SU-DHL-6 (cell line): ENCODE results near the gene URM1.

Source experiments
- H2AFZ ChIP-seq: fragments of 200-600 bp; sonication (generic); 2 replicates; pipeline ENCODE4 v1.6.1; 2014; ENCODE audit warnings: low read depth, mild to moderate bottlenecking, moderate library complexity, mixed read lengths, antibody characterized with exemption, low read length; ENCODE audit not compliant: severe bottlenecking
- H3F3A ChIP-seq: fragments of 200-600 bp; shearing (Covaris generic); 2 replicates; pipeline ENCODE4 v1.6.0; 2016; ENCODE audit warnings: antibody characterized with exemption, mild to moderate bottlenecking; ENCODE audit not compliant: insufficient read depth
- H3K27ac ChIP-seq: fragments of 200-600 bp; sonication (generic); 2 replicates; pipeline ENCODE4 v1.5.1; 2016; ENCODE audit warnings: low read depth, mild to moderate bottlenecking, low read length, moderate library complexity, mixed read lengths
- H3K27me3 ChIP-seq: fragments of 200-600 bp; sonication (generic), shearing (Covaris generic); 2 replicates; pipeline ENCODE4 v1.6.0; 2014; ENCODE audit warnings: mild to moderate bottlenecking, low read length
- H3K36me3 ChIP-seq: fragments of 200-600 bp; sonication (generic); 2 replicates; pipeline ENCODE4 v1.6.1; 2014; ENCODE audit warnings: mild to moderate bottlenecking, low read length, mixed read lengths
- H3K4me2 ChIP-seq: fragments of 300-600, 200-600 bp; shearing (Covaris generic), sonication (generic); 2 replicates; pipeline ENCODE4 v1.6.0; 2014; ENCODE audit warnings: low read length, low read depth, mild to moderate bottlenecking; ENCODE audit not compliant: poor library complexity, severe bottlenecking
- H3K4me3 ChIP-seq: fragments of 200-600 bp; sonication (generic); 2 replicates; pipeline ENCODE4 v1.5.1; 2014; ENCODE audit warnings: antibody characterized with exemption, low read length, mild to moderate bottlenecking, mixed read lengths; ENCODE audit not compliant: insufficient read depth, poor library complexity, severe bottlenecking
- H3K79me2 ChIP-seq: fragments of 200-600 bp; sonication (generic); 2 replicates; pipeline ENCODE4 v1.6.1; 2014; ENCODE audit warnings: mild to moderate bottlenecking, low read length, moderate library complexity; ENCODE audit not compliant: insufficient read depth
- H3K9ac ChIP-seq: fragments of 200-600 bp; sonication (generic); 2 replicates; pipeline ENCODE4 v1.7.0; 2014; ENCODE audit warnings: mild to moderate bottlenecking, low read length
- H3K9me2 ChIP-seq: fragments of 200-600 bp; sonication (generic); replicated peaks from 2 replicates; pipeline ENCODE4 v1.6.1; 2014; ENCODE audit warnings: low read length; ENCODE audit not compliant: insufficient read depth
- H3K9me3 ChIP-seq: fragments of 200-600 bp; sonication (generic); 2 replicates; pipeline ENCODE4 v1.6.1; 2014; ENCODE audit warnings: low read length, mixed read lengths; ENCODE audit not compliant: insufficient read depth
- H4K20me1 ChIP-seq: fragments of 200-600 bp; sonication (generic); 2 replicates; pipeline ENCODE4 v1.6.1; 2014; ENCODE audit warnings: low read depth, mild to moderate bottlenecking, antibody characterized with exemption, low read length, moderate library complexity, mixed read lengths
- EZH2phosphoT487 ChIP-seq: fragments of 200-600 bp; sonication (generic), shearing (Covaris generic); conservative IDR thresholded peaks from 2 replicates; pipeline ENCODE4 v1.6.1; 2018; ENCODE audit warnings: mild to moderate bottlenecking, antibody characterized with exemption, low read length, moderate library complexity, mixed read lengths
- TF ChIP-seq, protein P1 (sequence below): fragments of 200-600 bp; sonication (generic); IDR thresholded peaks from one replicate; pipeline ENCODE4 v1.5.1; 2017; ENCODE audit warnings: antibody characterized with exemption, mild to moderate bottlenecking, low read length, moderate library complexity; ENCODE audit not compliant: insufficient read depth, poor library complexity, severe bottlenecking

The URM1 gene

DNA sequence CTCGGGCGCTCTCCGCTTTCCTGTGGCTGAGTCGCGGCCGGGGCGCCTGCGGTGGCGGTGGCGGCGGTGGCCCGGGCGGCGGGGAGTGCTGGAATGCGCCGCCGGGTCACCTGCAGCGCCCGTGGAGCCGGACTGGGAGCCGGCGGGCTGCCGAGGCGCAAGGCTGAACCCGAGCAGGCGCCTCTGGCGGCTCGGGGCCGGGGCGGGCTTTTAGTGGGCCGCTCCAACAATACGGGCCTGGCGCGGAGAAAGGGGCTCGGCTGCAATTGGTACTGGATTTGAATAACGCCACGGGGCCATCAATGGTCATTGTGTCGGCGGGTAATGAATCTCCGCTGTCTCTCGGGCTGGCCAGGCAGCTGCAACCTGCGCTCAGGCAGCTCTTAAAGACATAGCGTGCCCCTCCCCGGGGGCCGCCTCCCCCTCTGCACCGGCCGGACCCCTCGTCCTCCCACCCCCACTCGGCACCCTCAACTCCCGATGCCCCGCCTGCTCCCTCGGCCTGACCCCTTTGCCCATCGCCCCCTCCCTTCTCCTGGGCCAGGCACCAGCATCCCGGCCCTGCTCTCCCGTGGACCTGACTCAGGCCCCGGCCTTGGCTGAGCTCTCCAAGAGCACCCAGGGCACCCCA is 22.1 kb downstream of the URM1 start:
- Histone ChIP-seq H3K4me2 (no peak overlapping the region), H3K9ac (no peak overlapping the region), H3K4me3 (no peak overlapping the region), H4K20me1 (no peaks in the 10 kb centered on the region), H3F3A (no peaks in the 10 kb centered on the region), H3K79me2 (no peaks in the 10 kb centered on the region), H3K27me3 (no peaks in the 10 kb centered on the region), H2AFZ (no peak overlapping the region), H3K36me3 (no peaks in the 10 kb centered on the region), H3K27ac (no peak overlapping the region), H3K9me2 (no peaks in the 10 kb centered on the region), H3K9me3 (no peaks in the 10 kb centered on the region)
- TF ChIP-seq, protein P1, sequence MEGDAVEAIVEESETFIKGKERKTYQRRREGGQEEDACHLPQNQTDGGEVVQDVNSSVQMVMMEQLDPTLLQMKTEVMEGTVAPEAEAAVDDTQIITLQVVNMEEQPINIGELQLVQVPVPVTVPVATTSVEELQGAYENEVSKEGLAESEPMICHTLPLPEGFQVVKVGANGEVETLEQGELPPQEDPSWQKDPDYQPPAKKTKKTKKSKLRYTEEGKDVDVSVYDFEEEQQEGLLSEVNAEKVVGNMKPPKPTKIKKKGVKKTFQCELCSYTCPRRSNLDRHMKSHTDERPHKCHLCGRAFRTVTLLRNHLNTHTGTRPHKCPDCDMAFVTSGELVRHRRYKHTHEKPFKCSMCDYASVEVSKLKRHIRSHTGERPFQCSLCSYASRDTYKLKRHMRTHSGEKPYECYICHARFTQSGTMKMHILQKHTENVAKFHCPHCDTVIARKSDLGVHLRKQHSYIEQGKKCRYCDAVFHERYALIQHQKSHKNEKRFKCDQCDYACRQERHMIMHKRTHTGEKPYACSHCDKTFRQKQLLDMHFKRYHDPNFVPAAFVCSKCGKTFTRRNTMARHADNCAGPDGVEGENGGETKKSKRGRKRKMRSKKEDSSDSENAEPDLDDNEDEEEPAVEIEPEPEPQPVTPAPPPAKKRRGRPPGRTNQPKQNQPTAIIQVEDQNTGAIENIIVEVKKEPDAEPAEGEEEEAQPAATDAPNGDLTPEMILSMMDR, result no peak
- no peak for TF ChIP-seq EZH2phosphoT487

DNA sequence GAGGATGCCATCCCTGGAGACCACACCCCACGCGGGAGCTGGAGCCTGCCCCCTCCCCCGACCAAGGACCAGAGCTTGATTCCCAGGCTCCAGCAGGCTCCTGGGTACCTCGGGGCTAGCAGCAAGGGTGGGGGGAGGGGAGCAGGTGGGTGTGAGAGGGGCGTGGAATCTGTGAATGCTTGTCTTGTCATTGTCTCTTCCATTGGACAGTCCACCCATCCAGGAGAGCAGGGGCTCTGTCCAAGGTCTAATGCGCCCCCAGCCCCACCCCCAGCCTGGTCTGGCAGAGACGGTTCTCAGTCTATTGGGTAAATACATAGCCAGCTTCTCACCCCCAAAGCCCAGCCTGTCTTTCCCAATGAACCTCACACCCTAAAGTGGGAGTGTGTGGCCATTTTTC is 22.8 kb downstream of the URM1 start:
- no peaks in the 10 kb centered on the region for H3K9me2 ChIP-seq
- H3K4me3 ChIP-seq, result no peak overlapping the region
- H3K4me2 ChIP-seq, result no peak overlapping the region
- no peak overlapping the region for H3K27ac ChIP-seq
- H4K20me1 ChIP-seq, result no peaks in the 10 kb centered on the region
- no peaks in the 10 kb centered on the region for H3F3A ChIP-seq
- TF ChIP-seq, protein P1, result no peak
- TF ChIP-seq EZH2phosphoT487, result no peak
- no peaks in the 10 kb centered on the region for H3K27me3 ChIP-seq
- no peaks in the 10 kb centered on the region for H3K36me3 ChIP-seq
- H2AFZ ChIP-seq, result no peak overlapping the region
- no peaks in the 10 kb centered on the region for H3K9me3 ChIP-seq
- H3K9ac ChIP-seq, result no peak overlapping the region
- no peaks in the 10 kb centered on the region for H3K79me2 ChIP-seq

DNA sequence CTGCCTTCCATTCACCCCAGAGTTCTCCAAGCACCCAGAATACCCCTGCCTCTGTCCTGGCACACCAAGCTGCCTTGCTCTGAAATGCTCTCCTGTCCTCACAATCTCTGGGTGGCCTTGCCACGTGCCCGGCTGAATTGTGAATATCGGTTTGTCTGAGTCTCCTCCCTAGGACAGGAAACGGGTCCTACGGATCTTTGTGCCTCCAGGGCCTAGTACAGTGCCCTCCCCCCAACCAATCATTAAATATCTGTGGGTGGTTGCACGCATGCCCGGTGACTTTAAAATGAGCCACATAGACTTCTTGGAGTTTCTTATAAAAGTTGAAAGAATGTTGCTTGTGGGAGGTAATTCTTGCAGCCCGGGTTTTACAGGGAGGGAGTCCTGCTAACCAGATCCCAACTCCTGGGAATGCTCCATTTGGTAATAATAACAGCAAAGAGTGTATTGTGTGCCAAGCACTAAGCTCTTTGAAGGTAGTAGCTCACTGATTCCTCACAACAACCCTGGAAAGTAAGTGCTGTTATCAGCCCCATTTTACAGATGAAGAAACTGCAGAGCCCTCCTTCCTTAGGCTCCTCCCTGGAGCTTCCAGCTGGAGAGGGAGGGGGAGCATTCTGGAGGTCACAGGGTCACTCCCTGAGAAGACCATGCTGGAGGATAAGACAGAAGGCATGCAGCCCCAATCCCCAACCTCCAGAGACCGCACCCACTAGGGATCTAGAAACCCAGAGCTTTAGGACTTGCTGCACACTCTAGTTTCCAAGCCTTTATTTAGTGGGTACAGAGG is 23.4 kb downstream of the URM1 start:
- no peaks in the 10 kb centered on the region for H4K20me1 ChIP-seq
- H3K36me3 ChIP-seq, result no peaks in the 10 kb centered on the region
- no peaks in the 10 kb centered on the region for H3K9me3 ChIP-seq
- H3K27ac ChIP-seq, result no peak overlapping the region
- H3K4me2 ChIP-seq, result no peak overlapping the region
- H2AFZ ChIP-seq, result no peak overlapping the region
- H3K79me2 ChIP-seq, result no peaks in the 10 kb centered on the region
- no peak overlapping the region for H3K9ac ChIP-seq
- no peaks in the 10 kb centered on the region for H3K27me3 ChIP-seq
- H3K9me2 ChIP-seq, result no peaks in the 10 kb centered on the region
- H3F3A ChIP-seq, result no peaks in the 10 kb centered on the region
- H3K4me3 ChIP-seq, result no peak overlapping the region
- TF ChIP-seq EZH2phosphoT487, result no peak
- TF ChIP-seq, protein P1, result no peak
